Upper lobe of left lung (tissue), 4 donors: ENCODE results near the gene SERINC5.

Experiments used
- POLR2A ChIP-seq, 4 donors: fragments of 450-650 bp; IDR thresholded peaks; one replicate each; pipeline ENCODE4 v1.5.1; 2016 to 2017; ENCODE audit warnings: antibody characterized with exemption in 4 of 4, mild to moderate bottlenecking in 2 of 4
- POLR2AphosphoS5 ChIP-seq, 2 donors: sonication (generic); formaldehyde crosslinking; IDR thresholded peaks; one replicate each; pipeline ENCODE4 v1.5.1; 2017; ENCODE audit warnings: antibody characterized with exemption in 2 of 2
- TF ChIP-seq, protein P1 (sequence below), 6 experiments: fragments of 450-650 bp in 4 of 6; fragments of 200-600 bp in 2 of 6; sonication (generic) in 2 of 6; IDR thresholded peaks; one replicate each; pipeline ENCODE4 v1.5.1; 2016 to 2019; ENCODE audit warnings: antibody characterized with exemption in 6 of 6

DNA sequence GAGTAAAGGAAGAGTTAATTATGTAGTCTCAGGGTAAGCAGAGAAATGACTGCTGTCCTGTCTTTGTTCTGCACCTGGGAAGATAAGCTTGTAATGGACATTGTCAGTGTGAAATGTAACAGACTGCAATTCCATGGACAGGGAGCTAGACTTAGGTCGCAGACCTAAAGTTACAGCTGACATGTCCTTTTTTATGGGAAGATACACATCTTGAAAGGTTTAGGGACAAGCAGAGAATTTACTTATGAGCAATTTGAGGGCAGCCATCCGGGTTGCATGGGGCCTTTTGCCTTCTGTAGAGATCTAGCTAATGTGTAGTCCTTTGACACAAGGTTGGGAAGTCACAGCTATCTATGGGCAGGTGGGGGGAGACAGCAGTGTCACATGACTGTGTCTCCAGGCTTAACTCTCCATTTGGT, 85.7 kb downstream of the SERINC5 start:
- TF ChIP-seq POLR2AphosphoS5 (IDR thresholded peaks at IDR 0.05): no peak
- TF ChIP-seq, protein P1, sequence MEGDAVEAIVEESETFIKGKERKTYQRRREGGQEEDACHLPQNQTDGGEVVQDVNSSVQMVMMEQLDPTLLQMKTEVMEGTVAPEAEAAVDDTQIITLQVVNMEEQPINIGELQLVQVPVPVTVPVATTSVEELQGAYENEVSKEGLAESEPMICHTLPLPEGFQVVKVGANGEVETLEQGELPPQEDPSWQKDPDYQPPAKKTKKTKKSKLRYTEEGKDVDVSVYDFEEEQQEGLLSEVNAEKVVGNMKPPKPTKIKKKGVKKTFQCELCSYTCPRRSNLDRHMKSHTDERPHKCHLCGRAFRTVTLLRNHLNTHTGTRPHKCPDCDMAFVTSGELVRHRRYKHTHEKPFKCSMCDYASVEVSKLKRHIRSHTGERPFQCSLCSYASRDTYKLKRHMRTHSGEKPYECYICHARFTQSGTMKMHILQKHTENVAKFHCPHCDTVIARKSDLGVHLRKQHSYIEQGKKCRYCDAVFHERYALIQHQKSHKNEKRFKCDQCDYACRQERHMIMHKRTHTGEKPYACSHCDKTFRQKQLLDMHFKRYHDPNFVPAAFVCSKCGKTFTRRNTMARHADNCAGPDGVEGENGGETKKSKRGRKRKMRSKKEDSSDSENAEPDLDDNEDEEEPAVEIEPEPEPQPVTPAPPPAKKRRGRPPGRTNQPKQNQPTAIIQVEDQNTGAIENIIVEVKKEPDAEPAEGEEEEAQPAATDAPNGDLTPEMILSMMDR (IDR thresholded peaks at IDR 0.05): no peak
- TF ChIP-seq POLR2A (IDR thresholded peaks at IDR 0.05): no peak
